ENCODE measurements around the gene PARN. TPM values are rescaled to one million over a fixed set of nuclear protein-coding genes. Genes with fewer than 3 reads are reported as not detected.

Gene PARN
- total RNA-seq, 1 experiment from 2014 or later: 57.8 TPM

DNA sequence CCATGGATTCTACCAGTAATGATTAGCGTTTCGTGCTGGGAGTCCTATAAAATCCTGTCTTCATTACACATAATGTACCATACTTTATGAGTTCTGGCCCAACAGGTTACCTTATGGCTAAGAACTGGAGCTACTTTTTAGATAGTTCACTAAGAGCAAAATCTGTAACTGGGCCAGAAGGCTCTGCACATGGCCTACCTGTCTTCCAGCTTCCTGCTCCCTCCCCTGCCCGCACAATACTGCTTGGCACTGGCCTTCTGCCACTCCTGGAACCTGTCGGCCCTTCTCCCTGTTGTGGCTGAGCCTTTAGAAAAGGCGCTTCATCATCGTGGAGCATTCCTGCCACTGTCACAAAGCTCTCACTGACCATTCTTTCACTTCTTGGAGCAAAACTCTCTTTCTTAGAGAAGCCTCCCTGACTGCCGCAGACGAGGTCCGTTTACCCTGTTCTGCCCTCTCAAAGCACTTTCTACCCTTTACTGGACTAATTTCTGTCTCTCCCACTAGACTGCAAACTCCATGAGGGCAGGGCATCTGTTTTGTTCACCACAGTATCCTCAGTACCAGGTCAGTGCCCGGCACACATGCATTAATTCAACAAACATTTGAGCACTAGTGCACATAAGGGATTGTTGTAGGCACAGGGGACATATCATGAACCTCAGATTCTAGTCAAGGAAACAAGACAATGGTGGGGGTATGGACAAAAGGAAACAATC is 116.5 kb downstream of the PARN start:
- POLR2A ChIA-PET: no interaction called here

DNA sequence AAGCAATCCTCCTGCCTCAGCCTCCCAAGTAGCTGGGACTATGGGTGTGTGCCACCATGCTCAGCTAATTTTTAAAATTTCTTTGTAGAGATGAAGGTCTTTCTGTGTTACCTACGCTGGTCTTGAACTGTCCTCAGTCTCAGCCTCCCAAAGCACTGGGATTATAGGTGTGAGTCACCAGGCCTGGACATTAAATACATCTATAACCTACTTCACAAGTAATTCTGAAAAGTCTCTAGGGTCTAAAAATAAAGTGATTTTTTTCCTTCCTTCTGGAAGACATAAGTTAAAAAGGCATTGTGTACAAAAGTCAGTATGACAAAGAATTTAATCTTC is 118.3 kb downstream of the PARN start:
- Histone ChIP-seq H3K27ac (ENCODE audit: low read length) (no peak overlapping the region), H3K4me3 (ENCODE audit: low read depth in 2 of 2, low read length in 2 of 2) (no peak overlapping the region), H3K9me3 (ENCODE audit: control insufficient read depth, insufficient read depth, low read depth, low read length) (no peaks in the 10 kb centered on the region), H3K4me1 (ENCODE audit: control insufficient read depth, insufficient read depth, low read length) (no peaks in the 10 kb centered on the region), H3K27me3 (ENCODE audit: control insufficient read depth, insufficient read depth, low read length) (no peaks in the 10 kb centered on the region), H3K36me3 (ENCODE audit: control insufficient read depth, insufficient read depth, low read length) (no peaks in the 10 kb centered on the region)
- in situ Hi-C loops (cut with HindIII; ENCODE audit: low pct_unique_long_range_greater_than_20kb, low sequenced_read_pairs) (no loop called here), intact Hi-C loops (cut with micrococcal nuclease; ENCODE audit: unreplicated experiment) (no loop called here)
- ChIA-PET POLR2A (no interaction called here), CTCF (no interaction called here)
- BruUV-seq (replicated peaks): no TSS peak
- DNase-seq (ENCODE audit: low read depth, low spot score) (no peak), ATAC-seq (no peak)
- TF ChIP-seq, protein P1, sequence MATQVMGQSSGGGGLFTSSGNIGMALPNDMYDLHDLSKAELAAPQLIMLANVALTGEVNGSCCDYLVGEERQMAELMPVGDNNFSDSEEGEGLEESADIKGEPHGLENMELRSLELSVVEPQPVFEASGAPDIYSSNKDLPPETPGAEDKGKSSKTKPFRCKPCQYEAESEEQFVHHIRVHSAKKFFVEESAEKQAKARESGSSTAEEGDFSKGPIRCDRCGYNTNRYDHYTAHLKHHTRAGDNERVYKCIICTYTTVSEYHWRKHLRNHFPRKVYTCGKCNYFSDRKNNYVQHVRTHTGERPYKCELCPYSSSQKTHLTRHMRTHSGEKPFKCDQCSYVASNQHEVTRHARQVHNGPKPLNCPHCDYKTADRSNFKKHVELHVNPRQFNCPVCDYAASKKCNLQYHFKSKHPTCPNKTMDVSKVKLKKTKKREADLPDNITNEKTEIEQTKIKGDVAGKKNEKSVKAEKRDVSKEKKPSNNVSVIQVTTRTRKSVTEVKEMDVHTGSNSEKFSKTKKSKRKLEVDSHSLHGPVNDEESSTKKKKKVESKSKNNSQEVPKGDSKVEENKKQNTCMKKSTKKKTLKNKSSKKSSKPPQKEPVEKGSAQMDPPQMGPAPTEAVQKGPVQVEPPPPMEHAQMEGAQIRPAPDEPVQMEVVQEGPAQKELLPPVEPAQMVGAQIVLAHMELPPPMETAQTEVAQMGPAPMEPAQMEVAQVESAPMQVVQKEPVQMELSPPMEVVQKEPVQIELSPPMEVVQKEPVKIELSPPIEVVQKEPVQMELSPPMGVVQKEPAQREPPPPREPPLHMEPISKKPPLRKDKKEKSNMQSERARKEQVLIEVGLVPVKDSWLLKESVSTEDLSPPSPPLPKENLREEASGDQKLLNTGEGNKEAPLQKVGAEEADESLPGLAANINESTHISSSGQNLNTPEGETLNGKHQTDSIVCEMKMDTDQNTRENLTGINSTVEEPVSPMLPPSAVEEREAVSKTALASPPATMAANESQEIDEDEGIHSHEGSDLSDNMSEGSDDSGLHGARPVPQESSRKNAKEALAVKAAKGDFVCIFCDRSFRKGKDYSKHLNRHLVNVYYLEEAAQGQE (IDR thresholded peaks at IDR 0.05; ENCODE audit: insufficient read depth in 1 of 2, low read depth in 2 of 2, low read length in 1 of 2): no peak
- TF ChIP-seq POLR2AphosphoS5 (IDR thresholded peaks at IDR 0.05; ENCODE audit: low read depth, low read length): no peak
- TF ChIP-seq SIN3A (IDR thresholded peaks at IDR 0.05; ENCODE audit: borderline replicate concordance, insufficient read depth, low read depth, low read length): no peak
- no peak for TF ChIP-seq TCF7L2 (IDR thresholded peaks at IDR 0.05; ENCODE audit: low read depth, low read length)
- TF ChIP-seq, protein P2, sequence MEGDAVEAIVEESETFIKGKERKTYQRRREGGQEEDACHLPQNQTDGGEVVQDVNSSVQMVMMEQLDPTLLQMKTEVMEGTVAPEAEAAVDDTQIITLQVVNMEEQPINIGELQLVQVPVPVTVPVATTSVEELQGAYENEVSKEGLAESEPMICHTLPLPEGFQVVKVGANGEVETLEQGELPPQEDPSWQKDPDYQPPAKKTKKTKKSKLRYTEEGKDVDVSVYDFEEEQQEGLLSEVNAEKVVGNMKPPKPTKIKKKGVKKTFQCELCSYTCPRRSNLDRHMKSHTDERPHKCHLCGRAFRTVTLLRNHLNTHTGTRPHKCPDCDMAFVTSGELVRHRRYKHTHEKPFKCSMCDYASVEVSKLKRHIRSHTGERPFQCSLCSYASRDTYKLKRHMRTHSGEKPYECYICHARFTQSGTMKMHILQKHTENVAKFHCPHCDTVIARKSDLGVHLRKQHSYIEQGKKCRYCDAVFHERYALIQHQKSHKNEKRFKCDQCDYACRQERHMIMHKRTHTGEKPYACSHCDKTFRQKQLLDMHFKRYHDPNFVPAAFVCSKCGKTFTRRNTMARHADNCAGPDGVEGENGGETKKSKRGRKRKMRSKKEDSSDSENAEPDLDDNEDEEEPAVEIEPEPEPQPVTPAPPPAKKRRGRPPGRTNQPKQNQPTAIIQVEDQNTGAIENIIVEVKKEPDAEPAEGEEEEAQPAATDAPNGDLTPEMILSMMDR (IDR thresholded peaks at IDR 0.05): no peak

More for the DNA sequence above, 116.5 kb downstream of the PARN start:
- no peak for TF ChIP-seq TCF7L2 (IDR thresholded peaks at IDR 0.05; ENCODE audit: low read depth, low read length)
- TF ChIP-seq, protein P1 (IDR thresholded peaks at IDR 0.05; ENCODE audit: insufficient read depth in 1 of 2, low read depth in 2 of 2, low read length in 1 of 2): no peak
- no peak for TF ChIP-seq SIN3A (IDR thresholded peaks at IDR 0.05; ENCODE audit: borderline replicate concordance, insufficient read depth, low read depth, low read length)
- TF ChIP-seq, protein P2 (IDR thresholded peaks at IDR 0.05): no peak
- no peak for TF ChIP-seq POLR2AphosphoS5 (IDR thresholded peaks at IDR 0.05; ENCODE audit: low read depth, low read length)
- H3K4me1 ChIP-seq (ENCODE audit: control insufficient read depth, insufficient read depth, low read length): no peaks in the 10 kb centered on the region
- in situ Hi-C loops (cut with HindIII; ENCODE audit: low pct_unique_long_range_greater_than_20kb, low sequenced_read_pairs): no loop called here
- no TSS peak for BruUV-seq (replicated peaks)
- no peak for ATAC-seq
- H3K9me3 ChIP-seq (ENCODE audit: control insufficient read depth, insufficient read depth, low read depth, low read length): no peaks in the 10 kb centered on the region
- CTCF ChIA-PET: interaction anchor here (1.0 kb wide), 1 partner anchor 11 kb away, joined by 3 read pairs; no protein-coding TSS in a partner anchor
- H3K36me3 ChIP-seq (ENCODE audit: control insufficient read depth, insufficient read depth, low read length): no peaks in the 10 kb centered on the region
- no peak for DNase-seq (ENCODE audit: low read depth, low spot score)
- H3K27me3 ChIP-seq (ENCODE audit: control insufficient read depth, insufficient read depth, low read length): no peaks in the 10 kb centered on the region
- intact Hi-C loops (cut with micrococcal nuclease; ENCODE audit: unreplicated experiment): no loop called here
- H3K27ac ChIP-seq (ENCODE audit: low read length): no peak overlapping the region
- no peak overlapping the region for H3K4me3 ChIP-seq (ENCODE audit: low read depth in 2 of 2, low read length in 2 of 2)
